AG04450 (cell line): ENCODE results near the gene CDKN1C. TPM values are rescaled to one million over a fixed set of nuclear protein-coding genes. Genes with fewer than 3 reads are reported as not detected.

ENCODE experiments used
- CTCF ChIA-PET: fragments of 300-600, 350-600 bp; formaldehyde crosslinking; extraction: SDS; loops from one replicate; lab custom pipeline; 2022; ENCODE audit warnings: antibody characterized with exemption, inconsistent platforms; lab: Charles Lee
- POLR2A ChIA-PET: fragments of 350-600 bp; formaldehyde crosslinking; extraction: SDS; loops from one replicate; lab custom pipeline; 2021; ENCODE audit warnings: antibody characterized with exemption, inconsistent platforms; lab: Yijun Ruan, JAX
- DNase-seq: peaks from one replicate; pipeline ENCODE4 v3.0.0-alpha.2; 2011; ENCODE audit warnings: low read depth, low spot score
- H3K27ac ChIP-seq: one replicate; pipeline ENCODE4 v1.5.1; 2012; ENCODE audit warnings: low read depth, low read length, control low read depth
- H3K27me3 ChIP-seq: one replicate; pipeline ENCODE4 v1.6.0; 2012; ENCODE audit warnings: low read length; ENCODE audit not compliant: control insufficient read depth, insufficient read depth
- H3K4me3 ChIP-seq: 2 replicates; pipeline ENCODE4 v1.5.1; 2011; ENCODE audit warnings: mild to moderate bottlenecking, low read depth, low read length, control low read depth
- H3K9me3 ChIP-seq: 2 replicates; pipeline ENCODE4 v1.5.1; 2012; ENCODE audit warnings: low read length; ENCODE audit not compliant: control insufficient read depth, insufficient read depth
- polyA plus RNA-seq: library from polyadenylated mRNA; depleted of rRNA; stranded (reverse); fragments of >200 nt; gene quantifications from 2 replicates; pipeline ENCODE4 v1.2.3, GENCODE V29; 2011
- TF ChIP-seq, protein P1 (sequence below): IDR thresholded peaks from 2 replicates; pipeline ENCODE4 v1.5.1; 2011; ENCODE audit warnings: low read depth, low read length, control low read depth, inconsistent platforms

CDKN1C gene
- polyA plus RNA-seq, 1 experiment, result 8.1 TPM

DNA sequence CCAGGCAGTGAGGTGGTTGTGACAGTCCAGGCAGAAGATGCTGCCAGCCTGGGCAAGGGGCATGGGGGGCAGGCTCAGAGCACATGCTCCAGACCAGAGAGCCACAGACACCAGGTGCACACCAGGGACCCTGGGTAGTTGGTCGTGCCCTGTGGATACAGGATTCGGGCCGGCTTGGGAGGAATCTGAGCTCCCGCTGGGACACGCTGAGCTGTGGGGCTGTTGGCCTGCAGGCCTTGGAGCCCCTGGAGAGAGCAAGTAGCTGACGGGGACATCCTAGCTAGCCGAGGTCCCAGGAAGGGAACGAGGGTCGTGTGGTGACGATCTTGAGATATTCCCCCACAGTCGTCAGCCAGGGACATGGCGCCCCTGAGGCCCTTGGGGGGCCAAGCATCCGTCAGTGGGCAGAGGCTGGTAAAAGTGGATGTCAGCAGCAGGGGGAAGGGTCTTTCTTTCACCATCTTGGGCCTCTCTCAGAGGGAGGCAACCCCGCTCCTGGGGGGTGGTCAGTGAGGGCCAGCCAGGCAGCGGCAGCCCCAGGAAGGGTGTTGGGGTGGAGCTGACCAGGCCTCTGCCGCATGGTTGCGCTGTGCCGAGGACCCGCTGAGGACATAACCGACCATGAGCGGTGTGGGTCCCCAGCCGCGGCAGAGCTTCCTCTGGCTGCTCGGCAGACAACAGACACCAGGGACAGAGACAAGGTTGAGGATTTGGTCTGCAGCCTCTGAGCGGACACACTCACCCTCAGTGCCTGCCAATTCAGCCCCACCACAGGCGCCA lies 44.0 kb downstream of the CDKN1C start:
- CTCF ChIA-PET, result no interaction called here
- H3K27me3 ChIP-seq, result peaks cover 38% of the 10 kb centered on the region
- no peak overlapping the region for H3K27ac ChIP-seq
- TF ChIP-seq, protein P1, sequence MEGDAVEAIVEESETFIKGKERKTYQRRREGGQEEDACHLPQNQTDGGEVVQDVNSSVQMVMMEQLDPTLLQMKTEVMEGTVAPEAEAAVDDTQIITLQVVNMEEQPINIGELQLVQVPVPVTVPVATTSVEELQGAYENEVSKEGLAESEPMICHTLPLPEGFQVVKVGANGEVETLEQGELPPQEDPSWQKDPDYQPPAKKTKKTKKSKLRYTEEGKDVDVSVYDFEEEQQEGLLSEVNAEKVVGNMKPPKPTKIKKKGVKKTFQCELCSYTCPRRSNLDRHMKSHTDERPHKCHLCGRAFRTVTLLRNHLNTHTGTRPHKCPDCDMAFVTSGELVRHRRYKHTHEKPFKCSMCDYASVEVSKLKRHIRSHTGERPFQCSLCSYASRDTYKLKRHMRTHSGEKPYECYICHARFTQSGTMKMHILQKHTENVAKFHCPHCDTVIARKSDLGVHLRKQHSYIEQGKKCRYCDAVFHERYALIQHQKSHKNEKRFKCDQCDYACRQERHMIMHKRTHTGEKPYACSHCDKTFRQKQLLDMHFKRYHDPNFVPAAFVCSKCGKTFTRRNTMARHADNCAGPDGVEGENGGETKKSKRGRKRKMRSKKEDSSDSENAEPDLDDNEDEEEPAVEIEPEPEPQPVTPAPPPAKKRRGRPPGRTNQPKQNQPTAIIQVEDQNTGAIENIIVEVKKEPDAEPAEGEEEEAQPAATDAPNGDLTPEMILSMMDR, result no peak
- H3K9me3 ChIP-seq, result no peaks in the 10 kb centered on the region; the same call in 1 of the 2 replicates
- DNase-seq, result no peak
- POLR2A ChIA-PET, result no interaction called here
- H3K4me3 ChIP-seq, result no peak overlapping the region

DNA sequence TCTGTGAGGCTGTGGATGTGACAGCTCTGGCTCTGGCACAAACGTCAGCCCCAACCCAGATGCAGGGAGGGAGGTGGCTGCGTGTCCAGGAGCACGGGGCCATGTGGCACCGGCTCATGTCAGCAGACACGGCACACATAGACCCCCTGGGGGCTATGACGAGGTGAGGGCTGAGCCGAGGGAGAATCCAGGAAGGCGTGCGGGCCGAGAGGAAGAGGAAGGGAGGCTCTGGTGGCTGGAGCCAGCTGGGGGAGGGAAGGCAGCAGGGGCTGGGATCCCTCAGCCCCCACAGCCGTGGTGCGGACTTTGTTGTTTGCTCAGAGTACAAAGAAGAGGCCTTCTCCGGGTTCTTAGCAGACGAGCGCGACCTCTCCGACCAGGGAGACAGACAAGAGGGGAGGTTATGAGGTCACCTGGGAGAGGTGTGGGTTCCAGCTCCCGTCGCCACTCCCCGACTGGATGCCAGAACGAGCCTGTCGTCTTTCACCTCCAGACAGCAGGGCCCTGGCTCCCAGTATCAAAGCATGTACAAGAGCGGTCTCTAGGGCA lies 46.1 kb downstream of the CDKN1C start:
- POLR2A ChIA-PET, result no interaction called here
- Histone ChIP-seq H3K27ac (no peak overlapping the region), H3K4me3 (no peak overlapping the region), H3K9me3 (no peaks in the 10 kb centered on the region; the same call in 1 of the 2 replicates), H3K27me3 (peaks cover 43% of the 10 kb centered on the region)
- TF ChIP-seq, protein P1, result no peak
- CTCF ChIA-PET, result no interaction called here
- no peak for DNase-seq

DNA sequence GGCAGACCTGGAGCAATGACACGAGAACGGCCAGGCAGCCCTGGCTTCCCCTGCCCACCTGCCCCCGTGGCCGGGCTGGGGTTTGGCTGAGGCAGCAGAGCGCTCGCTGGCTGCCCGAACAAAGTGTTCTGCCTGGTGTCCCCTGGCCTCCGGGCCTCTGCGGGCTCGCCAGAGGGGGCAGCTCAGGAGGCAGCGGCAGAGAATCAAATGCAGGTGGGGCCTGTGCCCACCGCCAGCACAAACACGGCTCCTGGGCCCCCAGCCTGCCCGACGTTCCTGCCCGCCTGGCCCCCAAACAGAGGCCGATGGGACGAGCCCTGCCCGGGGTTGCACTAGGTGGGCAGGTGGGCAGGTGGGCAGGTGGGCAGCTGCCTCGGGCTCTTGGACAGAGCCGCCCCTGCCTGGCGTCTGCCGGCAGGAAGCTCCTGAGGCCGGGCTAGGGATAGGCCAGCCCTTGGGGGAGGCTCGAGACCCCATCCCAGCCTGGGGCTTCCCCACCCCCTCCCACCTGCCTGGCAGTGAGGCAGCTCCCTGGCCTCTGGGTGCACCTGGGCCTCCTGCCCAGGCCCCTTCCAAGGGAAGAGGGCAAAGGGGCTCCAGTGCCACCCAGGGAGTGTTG lies 46.8 kb downstream of the CDKN1C start:
- CTCF ChIA-PET, result no interaction called here

DNA sequence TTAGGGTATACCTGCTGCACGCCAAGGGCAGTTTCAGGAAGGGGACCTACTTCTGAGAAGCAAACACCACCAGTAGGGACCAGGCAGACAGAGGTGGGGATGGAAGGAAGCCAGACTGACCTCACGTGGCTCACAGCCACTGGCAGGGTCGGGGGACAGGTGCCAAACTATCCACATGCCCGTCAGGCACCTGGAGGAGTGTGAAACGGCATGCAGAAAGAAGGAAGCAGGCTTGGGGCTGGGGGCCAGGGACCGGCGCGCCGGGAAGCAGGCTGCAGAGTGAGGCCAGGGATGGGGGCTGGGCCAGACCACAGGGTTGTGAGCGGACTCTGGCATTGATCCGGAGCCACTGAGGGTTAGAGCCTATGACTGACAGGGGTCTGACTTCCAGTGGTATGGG lies 47.5 kb downstream of the CDKN1C start:
- ChIA-PET POLR2A (no interaction called here), CTCF (no interaction called here)
- H3K9me3 ChIP-seq, result no peaks in the 10 kb centered on the region; the same call in 1 of the 2 replicates
- TF ChIP-seq, protein P1, result no peak
- no peak for DNase-seq
- H3K27ac ChIP-seq, result no peak overlapping the region
- no peak overlapping the region for H3K4me3 ChIP-seq
- peaks cover 47% of the 10 kb centered on the region for H3K27me3 ChIP-seq

More for the DNA sequence above, 46.8 kb downstream of the CDKN1C start:
- Histone ChIP-seq H3K27me3 (peaks cover 40% of the 10 kb centered on the region), H3K4me3 (no peak overlapping the region), H3K27ac (no peak overlapping the region), H3K9me3 (no peaks in the 10 kb centered on the region; the same call in 1 of the 2 replicates)
- no peak for DNase-seq
- POLR2A ChIA-PET, result no interaction called here
- TF ChIP-seq, protein P1, result no peak

DNA sequence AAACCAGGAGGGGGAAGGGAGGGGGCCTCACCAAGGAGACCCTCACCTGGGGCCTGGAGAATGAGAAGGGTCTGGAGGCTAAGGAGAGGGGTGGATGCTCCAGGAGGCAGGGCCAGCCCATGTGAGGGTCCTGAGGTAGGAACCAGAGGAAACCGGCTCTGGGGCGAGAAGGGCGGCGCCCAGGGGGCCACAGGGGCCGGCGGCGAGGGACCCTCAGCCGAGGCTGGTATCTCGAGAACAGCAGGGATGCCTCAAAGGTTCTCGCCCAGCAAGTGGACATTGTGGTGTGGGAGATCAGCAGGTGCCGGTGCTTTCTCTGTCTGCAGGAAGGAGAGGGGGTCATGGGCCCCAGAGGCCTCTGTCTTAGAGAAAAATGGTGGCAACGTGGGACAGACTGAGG lies 47.9 kb downstream of the CDKN1C start:
- H3K9me3 ChIP-seq, result no peaks in the 10 kb centered on the region; the same call in 1 of the 2 replicates
- TF ChIP-seq, protein P1, result no peak
- CTCF ChIA-PET, result no interaction called here
- peaks cover 51% of the 10 kb centered on the region for H3K27me3 ChIP-seq
- no peak for DNase-seq
- POLR2A ChIA-PET, result no interaction called here
- no peak overlapping the region for H3K4me3 ChIP-seq
- no peak overlapping the region for H3K27ac ChIP-seq
